GM23248 (cell line): Measurements from ENCODE around the gene BICC1. TPM values are rescaled to one million over a fixed set of nuclear protein-coding genes. Genes with fewer than 3 reads are reported as not detected.
A peak's percentile ranks its signal among the peaks of the same experiment; 100 is the strongest.

ENCODE experiments used
- DNase-seq: peaks from one replicate; pipeline ENCODE4 v3.0.0-alpha.2; 2015
- H2AFZ ChIP-seq: fragments of 200-600 bp; sonication (generic); 2 replicates; pipeline ENCODE4 v1.6.1; 2016; ENCODE audit warnings: antibody characterized with exemption
- H3F3A ChIP-seq: fragments of 200-600 bp; sonication (generic); 2 replicates; pipeline ENCODE4 v1.6.1; 2016; ENCODE audit warnings: mild to moderate bottlenecking, antibody characterized with exemption, mixed run types; ENCODE audit not compliant: insufficient read depth
- H3K27ac ChIP-seq: fragments of 200-600 bp; sonication (generic); 2 replicates; pipeline ENCODE4 v1.5.1; 2016; ENCODE audit warnings: mild to moderate bottlenecking
- H3K27me3 ChIP-seq: fragments of 200-600 bp; sonication (generic); replicated peaks from 2 replicates; pipeline ENCODE4 v1.6.1; 2016; ENCODE audit warnings: mild to moderate bottlenecking; ENCODE audit not compliant: insufficient read depth
- H3K36me3 ChIP-seq: fragments of 200-600 bp; sonication (generic); 2 replicates; pipeline ENCODE4 v1.6.1; 2016; ENCODE audit warnings: low read depth, mild to moderate bottlenecking
- H3K4me1 ChIP-seq: fragments of 200-600 bp; sonication (generic); 2 replicates; pipeline ENCODE4 v1.6.1; 2016; ENCODE audit warnings: mild to moderate bottlenecking; ENCODE audit not compliant: insufficient read depth
- H3K4me2 ChIP-seq: fragments of 200-600 bp; sonication (generic); one replicate; pipeline ENCODE4 v1.6.1; 2016; ENCODE audit warnings: mild to moderate bottlenecking; ENCODE audit not compliant: unreplicated experiment
- H3K4me3 ChIP-seq: fragments of 200-600 bp; sonication (generic); 2 replicates; pipeline ENCODE4 v1.5.1; 2016; ENCODE audit warnings: mild to moderate bottlenecking
- H3K79me2 ChIP-seq: fragments of 200-600 bp; sonication (generic); 2 replicates; pipeline ENCODE4 v1.6.1; 2016; ENCODE audit warnings: mild to moderate bottlenecking; ENCODE audit not compliant: insufficient read depth
- H3K9ac ChIP-seq: fragments of 200-600 bp; sonication (generic); 2 replicates; pipeline ENCODE4 v1.6.1; 2016; ENCODE audit warnings: mild to moderate bottlenecking
- H3K9me2 ChIP-seq: fragments of 200-600 bp; sonication (generic); 2 replicates; pipeline ENCODE4 v1.6.1; 2016; ENCODE audit warnings: mixed run types, mild to moderate bottlenecking, moderate library complexity; ENCODE audit not compliant: insufficient read depth
- H3K9me3 ChIP-seq: fragments of 200-600 bp; sonication (generic); one replicate; pipeline ENCODE4 v1.6.1; 2017; ENCODE audit warnings: low read depth
- H4K20me1 ChIP-seq: fragments of 200-600 bp; sonication (generic); 2 replicates; pipeline ENCODE4 v1.6.0; 2016; ENCODE audit not compliant: insufficient read depth
- EZH2 ChIP-seq: fragments of 200-600 bp; sonication (generic); IDR thresholded peaks from 2 replicates; pipeline ENCODE4 v1.6.1; 2018; ENCODE audit warnings: antibody characterized with exemption, mild to moderate bottlenecking; ENCODE audit not compliant: insufficient read depth, poor library complexity, severe bottlenecking
- EZH2phosphoT487 ChIP-seq: fragments of 200-600 bp; sonication (generic); IDR thresholded peaks from 2 replicates; pipeline ENCODE4 v1.6.1; 2018; ENCODE audit warnings: antibody characterized with exemption, moderate library complexity, mild to moderate bottlenecking, low read depth; ENCODE audit not compliant: insufficient read depth
- WGBS, 2 experiments: methylation state at CpG; one replicate each; pipeline ENCODE4 v1.1.6; 2015 to 2017; ENCODE audit warnings: low lambda C conversion rate in 2 of 2, low coverage in 1 of 2; ENCODE audit errors: missing lambda C conversion rate in 2 of 2; 5-methylcytosine and 5-hydroxymethylcytosine counted together
- in situ Hi-C: fragments of 300-500 bp; cut with MboI; formaldehyde crosslinking; loops from 2 replicates; pipeline ENCODE4 v1.15.0; 2020
- polyA plus RNA-seq: library from polyadenylated mRNA; unstranded; fragments of >200 nt; fragmentation: Nextera tagmentation; extraction: Ambion mirVana; gene quantifications from 2 replicates; pipeline ENCODE4 v1.2.1, GENCODE V29; 2016
- total RNA-seq: library from RNA; depleted of rRNA; stranded (reverse); fragments of >200 nt; shearing (Covaris generic); gene quantifications from 2 replicates; pipeline ENCODE4 v1.2.3, GENCODE V29; 2014

The BICC1 gene
- total and polyA plus RNA-seq, 2 experiments from 2014 or later = 80.5 to 97.0 TPM

DNA sequence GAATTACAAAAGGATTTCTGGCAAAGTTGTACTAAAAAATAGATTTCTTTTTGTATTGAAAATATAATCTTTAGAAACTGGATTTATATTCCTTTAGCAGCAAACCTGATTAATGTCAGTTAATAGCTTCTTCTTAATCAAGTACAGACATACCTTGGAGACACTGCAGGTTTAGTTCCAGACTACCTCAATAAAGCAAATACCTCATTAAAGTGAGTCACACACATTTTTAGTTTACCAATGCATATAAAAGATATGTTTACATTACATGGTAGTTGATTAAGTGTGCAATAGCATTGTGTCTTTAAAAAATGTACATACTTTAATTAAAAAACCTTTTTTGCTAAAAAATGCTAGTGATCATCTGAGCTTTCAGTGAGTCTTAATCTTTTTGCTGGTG is 215.0 kb downstream of the BICC1 start:
- Histone ChIP-seq H3K79me2 (peaks cover 88% of the 10 kb centered on the region), H4K20me1 (no peaks in the 10 kb centered on the region), H3K36me3 (peaks cover 8% of the 10 kb centered on the region; the same call in 1 of the 2 replicates), H3K4me3 (no peak overlapping the region), H3K9ac (no peak overlapping the region), H3K27me3 (no peaks in the 10 kb centered on the region), H3K27ac (no peak overlapping the region), H3K4me1 (peaks cover 5% of the 10 kb centered on the region; the same call in 1 of the 2 replicates), H3K4me2 (no peak overlapping the region), H2AFZ (no peak overlapping the region), H3K9me3 (no peaks in the 10 kb centered on the region), H3F3A (peaks cover 16% of the 10 kb centered on the region; the same call in 1 of the 2 replicates), H3K9me2 (no peaks in the 10 kb centered on the region)
- in situ Hi-C loops = no loop called here
- no peak for TF ChIP-seq EZH2
- no peak for TF ChIP-seq EZH2phosphoT487
- no peak for DNase-seq

DNA sequence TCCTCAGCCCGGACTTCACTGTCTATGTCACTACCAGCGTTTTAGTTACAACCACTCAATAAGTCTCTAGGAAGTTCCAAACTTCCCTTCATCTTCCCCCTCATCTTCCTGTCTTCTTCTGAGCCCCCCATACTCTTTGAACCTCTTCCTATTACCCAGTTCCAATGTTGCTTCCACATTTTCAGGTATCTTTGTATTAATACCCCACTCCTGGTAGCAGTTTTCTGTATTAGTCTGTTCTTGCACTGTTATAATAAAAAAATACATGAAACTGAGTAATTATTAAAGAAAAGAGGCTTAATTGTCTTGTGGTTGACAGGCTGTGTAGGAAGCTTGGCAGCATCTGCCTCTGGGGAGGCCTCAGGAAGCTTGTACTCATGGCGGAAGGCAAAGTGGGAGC is 218.6 kb downstream of the BICC1 start:
- no peak overlapping the region for H3K4me3 ChIP-seq
- TF ChIP-seq EZH2phosphoT487 (no peak), EZH2 (no peak)
- in situ Hi-C loops = no loop called here

DNA sequence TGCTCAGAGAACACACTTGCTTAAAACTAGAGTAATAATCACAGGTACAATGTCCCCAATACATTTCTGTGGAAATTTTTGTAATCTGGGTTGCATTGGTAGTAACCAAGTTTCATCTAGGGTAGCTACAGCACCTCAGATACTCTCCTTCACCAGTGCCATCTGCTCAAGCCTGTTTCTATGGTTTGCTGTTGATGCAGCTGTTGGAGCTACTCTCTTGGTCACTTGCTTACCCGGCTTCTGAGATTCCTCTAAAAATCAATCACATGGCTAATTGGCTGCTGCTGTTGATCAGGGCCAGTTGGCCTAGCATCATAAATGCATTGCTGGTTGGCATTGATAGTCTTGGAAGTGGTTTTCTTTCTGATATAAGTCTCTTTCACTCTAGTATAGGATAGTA is 220.8 kb downstream of the BICC1 start:
- Histone ChIP-seq H3K36me3 (peaks cover 8% of the 10 kb centered on the region; the same call in 1 of the 2 replicates), H3K4me1 (peaks cover 26% of the 10 kb centered on the region), H3K79me2 (peaks cover 80% of the 10 kb centered on the region), H2AFZ (no peak overlapping the region), H3F3A (peaks cover 14% of the 10 kb centered on the region; the same call in 1 of the 2 replicates), H3K9ac (no peak overlapping the region), H3K9me2 (no peaks in the 10 kb centered on the region), H3K9me3 (no peaks in the 10 kb centered on the region), H3K27ac (no peak overlapping the region), H4K20me1 (no peaks in the 10 kb centered on the region), H3K4me2 (peak overlapping the region; percentile 67), H3K4me3 (no peak overlapping the region), H3K27me3 (no peaks in the 10 kb centered on the region)
- in situ Hi-C loops = no loop called here
- TF ChIP-seq EZH2 (no peak), EZH2phosphoT487 (no peak)
- no peak for DNase-seq
- WGBS, 2 experiments = 94 to 95% methylated on average over 1 of the region's 1 CpG

More for the DNA sequence above, 218.6 kb downstream of the BICC1 start:
- Histone ChIP-seq H3K4me1 (peaks cover 26% of the 10 kb centered on the region), H3K79me2 (peaks cover 88% of the 10 kb centered on the region), H3F3A (peaks cover 14% of the 10 kb centered on the region; the same call in 1 of the 2 replicates), H2AFZ (no peak overlapping the region), H3K9me3 (no peaks in the 10 kb centered on the region), H3K9me2 (no peaks in the 10 kb centered on the region), H3K36me3 (peaks cover 8% of the 10 kb centered on the region; the same call in 1 of the 2 replicates), H3K4me2 (no peak overlapping the region), H4K20me1 (no peaks in the 10 kb centered on the region), H3K9ac (no peak overlapping the region), H3K27ac (no peak overlapping the region), H3K27me3 (no peaks in the 10 kb centered on the region)
- 98 to 99% methylated on average over 3 of the region's 3 CpGs for WGBS, 2 experiments
- no peak for DNase-seq

DNA sequence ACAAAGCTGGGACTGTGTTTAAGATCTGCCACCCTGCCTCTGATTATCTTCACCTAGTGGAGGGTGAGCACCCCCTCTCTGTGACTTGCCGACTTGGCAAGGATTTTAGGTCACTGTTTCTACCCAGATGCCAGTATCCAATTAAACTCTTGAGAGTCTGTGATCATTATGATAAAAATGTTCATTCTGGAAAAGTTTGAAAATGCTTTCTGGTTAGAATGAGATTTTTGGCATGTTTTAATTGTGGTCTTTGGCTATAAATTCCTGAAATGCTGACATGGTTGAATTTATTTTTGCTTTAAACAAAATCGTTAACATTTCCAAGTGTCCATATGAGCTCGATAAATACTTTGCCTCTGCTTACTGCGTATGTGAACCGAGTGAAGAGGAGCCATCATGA is 221.4 kb downstream of the BICC1 start:
- Histone ChIP-seq H3K9ac (peak overlapping the region; percentile 36), H3K36me3 (peaks cover 8% of the 10 kb centered on the region; the same call in 1 of the 2 replicates), H3K27me3 (no peaks in the 10 kb centered on the region), H2AFZ (no peak overlapping the region), H3F3A (peaks cover 14% of the 10 kb centered on the region; the same call in 1 of the 2 replicates), H3K79me2 (peaks cover 75% of the 10 kb centered on the region), H3K9me2 (no peaks in the 10 kb centered on the region), H3K9me3 (no peaks in the 10 kb centered on the region), H4K20me1 (no peaks in the 10 kb centered on the region), H3K4me3 (peak overlapping the region; percentile 33), H3K4me2 (peak overlapping the region; percentile 67), H3K27ac (peak overlapping the region; percentile 48), H3K4me1 (peaks cover 26% of the 10 kb centered on the region)
- TF ChIP-seq EZH2 = no peak
- no peak for TF ChIP-seq EZH2phosphoT487
- in situ Hi-C loops = no loop called here
- WGBS, 2 experiments = 9 to 11% methylated on average over 5 of the region's 5 CpGs
- peak; percentile 46 for DNase-seq

DNA sequence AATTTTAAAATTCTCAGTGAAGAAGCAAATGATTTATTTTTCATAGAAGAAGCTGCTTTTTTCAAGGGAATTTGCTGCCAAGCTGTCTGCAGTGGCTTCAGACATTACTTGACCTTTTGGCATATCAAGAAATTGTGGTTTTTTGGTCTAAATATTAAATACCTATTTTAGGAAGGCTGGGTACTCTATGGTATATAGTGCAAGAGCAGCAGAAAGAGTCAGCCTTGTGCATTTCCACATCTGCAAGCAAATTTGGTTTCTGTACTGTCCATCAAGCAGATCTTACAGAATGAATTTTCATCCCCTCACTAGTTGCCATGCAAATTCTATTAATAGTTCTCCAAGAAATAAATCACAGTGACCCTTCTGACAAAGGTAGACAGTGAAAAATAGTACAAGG is 222.0 kb downstream of the BICC1 start:
- Histone ChIP-seq H4K20me1 (no peaks in the 10 kb centered on the region), H3K79me2 (peaks cover 75% of the 10 kb centered on the region), H3K9ac (peak overlapping the region; percentile 36), H3K27me3 (no peaks in the 10 kb centered on the region), H2AFZ (no peak overlapping the region), H3K4me2 (peak overlapping the region; percentile 67), H3K27ac (peak overlapping the region; percentile 48), H3F3A (peaks cover 14% of the 10 kb centered on the region; the same call in 1 of the 2 replicates), H3K4me3 (peak overlapping the region; percentile 33), H3K9me3 (no peaks in the 10 kb centered on the region), H3K36me3 (peaks cover 8% of the 10 kb centered on the region; the same call in 1 of the 2 replicates), H3K4me1 (peaks cover 26% of the 10 kb centered on the region), H3K9me2 (no peaks in the 10 kb centered on the region)
- peak; percentile 12 for DNase-seq
- in situ Hi-C loops = no loop called here
- no peak for TF ChIP-seq EZH2phosphoT487
- no peak for TF ChIP-seq EZH2
